Activated naive CD8-positive, alpha-beta T cell treated with anti-CD3 and anti-CD28 coated beads, Interleukin-2, amount 10 ng/mL, durations not matched to agents 7 days and 5 days (primary cell): ENCODE measurements around the gene GALNT10. TPM values are rescaled to one million over a fixed set of nuclear protein-coding genes. Genes with fewer than 3 reads are reported as not detected.

Source experiments
- ATAC-seq: fragments of 150-1000 bp; cut with Tn5 transposase; one replicate; pipeline ENCODE4 v1.10.0; 2021; ENCODE audit warnings: low read depth, moderate library complexity
- POLR2A ChIA-PET: fragments of 350-600 bp; sonication (Branson Sonifier 250); formaldehyde crosslinking; loops from one replicate; lab custom pipeline; 2021; ENCODE audit warnings: antibody characterized with exemption; lab: Charles Lee
- DNase-seq: peaks from one replicate; pipeline ENCODE4 v3.0.0; 2021
- H3K27ac Mint-ChIP-seq: one replicate; pipeline ENCODE4 v1.8.0; 2022; ENCODE audit warnings: mild to moderate bottlenecking, mixed read lengths
- H3K27me3 Mint-ChIP-seq: one replicate; pipeline ENCODE4 v1.8.0; 2022; ENCODE audit warnings: mild to moderate bottlenecking, moderate library complexity, mixed read lengths
- H3K36me3 Mint-ChIP-seq: one replicate; pipeline ENCODE4 v1.8.0; 2021; ENCODE audit warnings: mild to moderate bottlenecking, mixed read lengths
- H3K4me1 Mint-ChIP-seq: one replicate; pipeline ENCODE4 v1.8.0; 2021; ENCODE audit warnings: mixed read lengths
- H3K4me3 Mint-ChIP-seq: one replicate; pipeline ENCODE4 v1.8.0; 2022; ENCODE audit warnings: mild to moderate bottlenecking, moderate library complexity, mixed read lengths
- H3K9me3 Mint-ChIP-seq: one replicate; pipeline ENCODE4 v1.8.0; 2021; ENCODE audit warnings: mixed read lengths
- total RNA-seq, 2 experiments: library from RNA; stranded (reverse); gene quantifications; one replicate each; pipeline ENCODE4 v1.2.3, GENCODE V29; 2021

The GALNT10 gene
- total RNA-seq, 2 experiments from 2014 or later = 34.6 to 36.0 TPM

GRCh38 chr5:154201108-154201769 is 10.7 kb downstream of the GALNT10 start:
- POLR2A ChIA-PET = interaction anchor here (1.0 to 5.2 kb wide), 2 partner anchors 11 to 72 kb away, joined by 3 to 42 read pairs; partner anchors contain the start of gene GALNT10
- Mint-ChIP-seq H3K36me3 (peaks cover 10% of the 10 kb centered on the region), H3K4me3 (no peak overlapping the region), H3K4me1 (peaks cover 50% of the 10 kb centered on the region), H3K9me3 (no peaks in the 10 kb centered on the region), H3K27ac (peak overlapping the region; percentile 43), H3K27me3 (no peaks in the 10 kb centered on the region)
- no peak for DNase-seq
- no peak for ATAC-seq

- H3K27me3 Mint-ChIP-seq = no peaks in the 10 kb centered on the region
- POLR2A ChIA-PET = interaction anchor here (0.9 to 5.2 kb wide), 4 partner anchors 12 to 130 kb away, joined by 3 to 42 read pairs (median 3); partner anchors contain the start of gene GALNT10
- ATAC-seq (peak; percentile 80), DNase-seq (peak; percentile 46)
- H3K4me1 Mint-ChIP-seq = peaks cover 40% of the 10 kb centered on the region
- H3K9me3 Mint-ChIP-seq = no peaks in the 10 kb centered on the region
- H3K27ac Mint-ChIP-seq = peak overlapping the region; percentile 86
- peaks cover 18% of the 10 kb centered on the region for H3K36me3 Mint-ChIP-seq
- peak overlapping the region; percentile 76 for H3K4me3 Mint-ChIP-seq
These were observed 12.1 kb downstream of the GALNT10 start for GRCh38 chr5:154202379-154203260.

- Mint-ChIP-seq H3K4me3 (no peak overlapping the region), H3K9me3 (no peaks in the 10 kb centered on the region), H3K27ac (peak overlapping the region; percentile 20), H3K36me3 (peaks cover 19% of the 10 kb centered on the region), H3K27me3 (no peaks in the 10 kb centered on the region), H3K4me1 (peaks cover 26% of the 10 kb centered on the region)
- no peak for DNase-seq
- POLR2A ChIA-PET = interaction anchor here (1.0 to 2.9 kb wide), 3 partner anchors 11 to 35 kb away, joined by 3 to 11 read pairs (median 3); partner anchors contain the start of gene GALNT10
- no peak for ATAC-seq
These were observed 13.5 kb downstream of the GALNT10 start for GRCh38 chr5:154203798-154204578.

GRCh38 chr5:154205441-154206117 is 15.0 kb downstream of the GALNT10 start:
- Mint-ChIP-seq H3K27me3 (no peaks in the 10 kb centered on the region), H3K9me3 (no peaks in the 10 kb centered on the region), H3K27ac (no peak overlapping the region), H3K4me3 (no peak overlapping the region), H3K36me3 (peaks cover 24% of the 10 kb centered on the region), H3K4me1 (peaks cover 24% of the 10 kb centered on the region)
- POLR2A ChIA-PET = interaction anchor here (2.9 kb wide), 1 partner anchor 15 kb away, joined by 11 read pairs; the partner anchor contains the start of gene GALNT10
- no peak for DNase-seq
- ATAC-seq = no peak

- DNase-seq = no peak
- Mint-ChIP-seq H3K4me3 (no peak overlapping the region), H3K9me3 (no peaks in the 10 kb centered on the region), H3K27me3 (no peaks in the 10 kb centered on the region), H3K36me3 (peaks cover 24% of the 10 kb centered on the region), H3K27ac (no peak overlapping the region), H3K4me1 (peaks cover 24% of the 10 kb centered on the region)
- no peak for ATAC-seq
- POLR2A ChIA-PET = interaction anchor here (2.9 kb wide), 1 partner anchor 16 kb away, joined by 11 read pairs; the partner anchor contains the start of gene GALNT10
These were observed 15.8 kb downstream of the GALNT10 start for GRCh38 chr5:154206311-154206710.

- Mint-ChIP-seq H3K4me3 (no peak overlapping the region), H3K4me1 (peaks cover 20% of the 10 kb centered on the region)
These were observed 16.7 kb downstream of the GALNT10 start for GRCh38 chr5:154207204-154207603.

GRCh38 chr5:154209591-154210081 is 19.1 kb downstream of the GALNT10 start:
- no peak for ATAC-seq
- H3K27ac Mint-ChIP-seq = no peak overlapping the region
- H3K36me3 Mint-ChIP-seq = peaks cover 21% of the 10 kb centered on the region

More at GRCh38 chr5:154207204-154207603, 16.7 kb downstream of the GALNT10 start:
- DNase-seq = no peak
- Mint-ChIP-seq H3K27ac (no peak overlapping the region), H3K9me3 (no peaks in the 10 kb centered on the region), H3K36me3 (peaks cover 27% of the 10 kb centered on the region), H3K27me3 (no peaks in the 10 kb centered on the region)
- ATAC-seq = no peak
- POLR2A ChIA-PET = no interaction called here

GRCh38 chr5:154210163-154210562 is 19.6 kb downstream of the GALNT10 start:
- no peaks in the 10 kb centered on the region for H3K27me3 Mint-ChIP-seq
- H3K27ac Mint-ChIP-seq = no peak overlapping the region
- no peak overlapping the region for H3K4me3 Mint-ChIP-seq
- no peak for ATAC-seq
- no peaks in the 10 kb centered on the region for H3K9me3 Mint-ChIP-seq
- DNase-seq = no peak
- peaks cover 18% of the 10 kb centered on the region for H3K4me1 Mint-ChIP-seq
- peaks cover 17% of the 10 kb centered on the region for H3K36me3 Mint-ChIP-seq
- POLR2A ChIA-PET = interaction anchor here (1.4 kb wide), 1 partner anchor 12 kb away, joined by 5 read pairs; no protein-coding TSS in a partner anchor

More at GRCh38 chr5:154209591-154210081, 19.1 kb downstream of the GALNT10 start:
- H3K27me3 Mint-ChIP-seq = no peaks in the 10 kb centered on the region
- no peak overlapping the region for H3K4me3 Mint-ChIP-seq
- no peak for DNase-seq
- peaks cover 13% of the 10 kb centered on the region for H3K4me1 Mint-ChIP-seq
- H3K9me3 Mint-ChIP-seq = no peaks in the 10 kb centered on the region
- POLR2A ChIA-PET = interaction anchor here (1.4 kb wide), 1 partner anchor 11 kb away, joined by 5 read pairs; no protein-coding TSS in a partner anchor

GRCh38 chr5:154211641-154212390 is 21.3 kb downstream of the GALNT10 start:
- Mint-ChIP-seq H3K4me1 (peaks cover 20% of the 10 kb centered on the region), H3K27ac (no peak overlapping the region), H3K36me3 (peaks cover 14% of the 10 kb centered on the region), H3K4me3 (no peak overlapping the region), H3K27me3 (no peaks in the 10 kb centered on the region), H3K9me3 (no peaks in the 10 kb centered on the region)
- ATAC-seq (no peak), DNase-seq (no peak)
- POLR2A ChIA-PET = no interaction called here

- no peaks in the 10 kb centered on the region for H3K27me3 Mint-ChIP-seq
- H3K9me3 Mint-ChIP-seq = no peaks in the 10 kb centered on the region
- POLR2A ChIA-PET = interaction anchor here (0.6 kb wide), 1 partner anchor 138 kb away, joined by 4 read pairs; no protein-coding TSS in a partner anchor
- H3K27ac Mint-ChIP-seq = no peak overlapping the region
- DNase-seq (no peak), ATAC-seq (no peak)
- peaks cover 28% of the 10 kb centered on the region for H3K4me1 Mint-ChIP-seq
- no peak overlapping the region for H3K4me3 Mint-ChIP-seq
- peaks cover 8% of the 10 kb centered on the region for H3K36me3 Mint-ChIP-seq
These were observed 23.1 kb downstream of the GALNT10 start for GRCh38 chr5:154213592-154213991.

GRCh38 chr5:154214371-154215106 is 24.0 kb downstream of the GALNT10 start:
- POLR2A ChIA-PET = no interaction called here

More at GRCh38 chr5:154214371-154215106, 24.0 kb downstream of the GALNT10 start:
- DNase-seq (no peak), ATAC-seq (peak; percentile 57)
- Mint-ChIP-seq H3K27ac (no peak overlapping the region), H3K4me1 (peaks cover 28% of the 10 kb centered on the region), H3K27me3 (no peaks in the 10 kb centered on the region), H3K4me3 (no peak overlapping the region), H3K36me3 (peaks cover 13% of the 10 kb centered on the region), H3K9me3 (no peaks in the 10 kb centered on the region)
